Mucosa of descending colon (tissue), 3 donors: Measurements from ENCODE around the gene TBCC. TPM values are rescaled to one million over a fixed set of nuclear protein-coding genes. Genes with fewer than 3 reads are reported as not detected.

Experiments
- ATAC-seq: fragments of 200-7000 bp; cut with Tn5 transposase; one replicate; pipeline ENCODE4 v1.9.1; 2020; ENCODE audit warnings: mild to moderate bottlenecking, moderate library complexity
- DNase-seq, 3 donors: peaks; one replicate each; pipeline ENCODE4 v3.0.0-alpha.2; 2020
- H3K36me3 ChIP-seq: fragments of 200-600 bp; one replicate; pipeline ENCODE4 v1.8.0; 2021; ENCODE audit warnings: low read depth, mild to moderate bottlenecking
- H3K4me1 ChIP-seq: fragments of 200-600 bp; one replicate; pipeline ENCODE4 v1.8.0; 2021; ENCODE audit warnings: low read depth, mild to moderate bottlenecking
- H3K4me3 ChIP-seq: fragments of 200-600 bp; one replicate; pipeline ENCODE4 v1.8.0; 2021; ENCODE audit warnings: mild to moderate bottlenecking
- H3K9me3 ChIP-seq: fragments of 200-600 bp; one replicate; pipeline ENCODE4 v1.8.0; 2021; ENCODE audit warnings: mild to moderate bottlenecking
- CTCF ChIP-seq: fragments of 200-600 bp; IDR thresholded peaks from one replicate; pipeline ENCODE4 v1.8.0; 2022; ENCODE audit warnings: antibody characterized with exemption, mild to moderate bottlenecking
- intact Hi-C, 2 donors: fragments of 100-400 bp; cut with DNase I in 1 of 2; cut with micrococcal nuclease in 1 of 2; formaldehyde crosslinking; loops; one replicate each; pipeline versions ENCODE4 v1.11.0 to v1.11.1; 2022; cut with DNase I, micrococcal nuclease
- total RNA-seq, 3 donors: library from RNA; stranded (reverse); fragmentation: NEBNext Ultra II Directional in 2 of 3; extraction: Animal tissue kit (Norgen Biotek cat#: 25700) in 2 of 3; gene quantifications; one replicate each; pipeline versions ENCODE4 v1.2.1 to v1.2.4, GENCODE V29; 2021 to 2023
- donor health status: DM: no; HTN: no; CAD: no; lungs with moderate emphysema.
- donor health status: DM: no; HTN: no; CAD: no.
- donor health status: DM: no; HTN: yes; CAD: no.

The TBCC gene
- total RNA-seq, 3 donors from 2014 or later = 22.6 to 35.3 (median 26.6) TPM

GRCh38 chr6:42758756-42759430 is 13.0 kb upstream of the TBCC start:
- no peak overlapping the region for H3K4me3 ChIP-seq
- no peaks in the 10 kb centered on the region for H3K36me3 ChIP-seq
- H3K9me3 ChIP-seq = no peaks in the 10 kb centered on the region
- peaks cover 6% of the 10 kb centered on the region for H3K4me1 ChIP-seq
- DNase-seq (no peak), ATAC-seq (no peak)
- intact Hi-C loops = no loop called here
- no peak for TF ChIP-seq CTCF

GRCh38 chr6:42756722-42757121 is 10.8 kb upstream of the TBCC start:
- Histone ChIP-seq H3K9me3 (no peaks in the 10 kb centered on the region), H3K4me1 (no peaks in the 10 kb centered on the region), H3K36me3 (no peaks in the 10 kb centered on the region), H3K4me3 (no peak overlapping the region)
- intact Hi-C loops = no loop called here
- TF ChIP-seq CTCF = no peak
- ATAC-seq (no peak), DNase-seq (no peak)

- H3K4me1 ChIP-seq = no peaks in the 10 kb centered on the region
- intact Hi-C loops = no loop called here
- TF ChIP-seq CTCF = no peak
- H3K36me3 ChIP-seq = no peaks in the 10 kb centered on the region
- no peak overlapping the region for H3K4me3 ChIP-seq
- DNase-seq (no peak), ATAC-seq (no peak)
- no peaks in the 10 kb centered on the region for H3K9me3 ChIP-seq
Measured at GRCh38 chr6:42754759-42755158, 8.9 kb upstream of the TBCC start.

GRCh38 chr6:42751055-42751454 is 5.2 kb upstream of the TBCC start:
- no peak overlapping the region for H3K4me3 ChIP-seq
- ATAC-seq (no peak), DNase-seq (no peak)
- intact Hi-C loops = no loop called here
- H3K4me1 ChIP-seq = peaks cover 7% of the 10 kb centered on the region
- H3K9me3 ChIP-seq = no peaks in the 10 kb centered on the region
- TF ChIP-seq CTCF = no peak
- H3K36me3 ChIP-seq = no peaks in the 10 kb centered on the region

- DNase-seq (no peak), ATAC-seq (no peak)
- Histone ChIP-seq H3K9me3 (no peaks in the 10 kb centered on the region), H3K36me3 (no peaks in the 10 kb centered on the region), H3K4me3 (no peak overlapping the region), H3K4me1 (peaks cover 18% of the 10 kb centered on the region)
- no peak for TF ChIP-seq CTCF
- intact Hi-C loops = loop anchor here (5.0 kb wide), 1 partner anchor 34 kb away; the partner anchor contains the start of gene BICRAL (in 2 of the 2)
Measured at GRCh38 chr6:42748203-42748898, 2.4 kb upstream of the TBCC start.
